H9 (cell line): ENCODE measurements around the gene RADIL. TPM values are rescaled to one million over a fixed set of nuclear protein-coding genes. Genes with fewer than 3 reads are reported as not detected.

Experiments used
- DNase-seq: peaks from one replicate; pipeline ENCODE4 v3.0.0-alpha.2; 2017
- H2AFZ ChIP-seq: one replicate; pipeline ENCODE4 v1.6.1; 2013; ENCODE audit warnings: mild to moderate bottlenecking, low read length, control low read depth, moderate library complexity
- H2AK5ac ChIP-seq: 2 replicates; pipeline ENCODE4 v1.6.1; 2013; ENCODE audit warnings: low read length, control low read depth, mixed read lengths; ENCODE audit not compliant: insufficient read length
- H2BK120ac ChIP-seq: one replicate; pipeline ENCODE4 v1.6.1; 2013; ENCODE audit warnings: low read depth, mild to moderate bottlenecking, low read length, control low read depth, inconsistent platforms; ENCODE audit not compliant: poor library complexity, severe bottlenecking
- H2BK12ac ChIP-seq: 2 replicates; pipeline ENCODE4 v1.6.1; 2013; ENCODE audit warnings: low read length, control low read depth, mixed read lengths, low read depth; ENCODE audit not compliant: insufficient read length
- H2BK15ac ChIP-seq: 2 replicates; pipeline ENCODE4 v1.6.1; 2013; ENCODE audit warnings: low read depth, low read length, control low read depth
- H2BK20ac ChIP-seq: one replicate; pipeline ENCODE4 v1.6.1; 2013; ENCODE audit warnings: low read depth, mild to moderate bottlenecking, low read length, control low read depth, inconsistent platforms; ENCODE audit not compliant: poor library complexity, severe bottlenecking
- H2BK5ac ChIP-seq: 2 replicates; pipeline ENCODE4 v1.6.1; 2013; ENCODE audit warnings: low read length, control low read depth, mixed read lengths; ENCODE audit not compliant: insufficient read length
- H3K14ac ChIP-seq: 2 replicates; pipeline ENCODE4 v1.6.1; 2013; ENCODE audit warnings: low read length, control low read depth; ENCODE audit not compliant: insufficient read depth
- H3K18ac ChIP-seq: 2 replicates; pipeline ENCODE4 v1.6.1; 2013; ENCODE audit warnings: low read depth, mild to moderate bottlenecking, mixed read lengths, low read length, control low read depth; ENCODE audit not compliant: insufficient read length
- H3K23ac ChIP-seq: 2 replicates; pipeline ENCODE4 v1.6.1; 2013; ENCODE audit warnings: low read length, control low read depth, mixed read lengths, low read depth; ENCODE audit not compliant: insufficient read length
- H3K23me2 ChIP-seq: 2 replicates; pipeline ENCODE4 v1.6.1; 2013; ENCODE audit warnings: low read depth, mild to moderate bottlenecking, mixed read lengths, low read length, control low read depth; ENCODE audit not compliant: insufficient read length, poor library complexity, severe bottlenecking
- H3K27ac ChIP-seq: 2 replicates; pipeline ENCODE4 v1.5.1; 2013; ENCODE audit warnings: low read length, control low read depth, mixed read lengths, low read depth; ENCODE audit not compliant: insufficient read length
- H3K27me3 ChIP-seq: 2 replicates; pipeline ENCODE4 v1.6.1; 2013; ENCODE audit warnings: low read length, control low read depth, inconsistent platforms; ENCODE audit not compliant: insufficient read depth
- H3K4ac ChIP-seq: 2 replicates; pipeline ENCODE4 v1.6.1; 2013; ENCODE audit warnings: low read depth, mild to moderate bottlenecking, control low read depth, inconsistent platforms, low read length, moderate library complexity
- H3K4me1 ChIP-seq: 2 replicates; pipeline ENCODE4 v1.6.1; 2013; ENCODE audit warnings: low read length, control low read depth, inconsistent platforms; ENCODE audit not compliant: insufficient read depth
- H3K4me2 ChIP-seq: 2 replicates; pipeline ENCODE4 v1.6.1; 2013; ENCODE audit warnings: low read length, control low read depth, mixed read lengths; ENCODE audit not compliant: insufficient read length, insufficient read depth
- H3K56ac ChIP-seq: 2 replicates; pipeline ENCODE4 v1.6.1; 2013; ENCODE audit warnings: low read depth, mild to moderate bottlenecking, mixed read lengths, low read length, control low read depth; ENCODE audit not compliant: insufficient read length
- H3K79me1 ChIP-seq: 2 replicates; pipeline ENCODE4 v1.6.1; 2013; ENCODE audit warnings: low read depth, mild to moderate bottlenecking, moderate library complexity, low read length, control low read depth, inconsistent platforms; ENCODE audit not compliant: insufficient read depth, poor library complexity, severe bottlenecking
- H3K79me2 ChIP-seq: 2 replicates; pipeline ENCODE4 v1.6.1; 2013; ENCODE audit warnings: low read length, control low read depth, inconsistent platforms; ENCODE audit not compliant: insufficient read depth
- H3K9ac ChIP-seq: 2 replicates; pipeline ENCODE4 v1.6.1; 2013; ENCODE audit warnings: low read length, control low read depth, mixed read lengths; ENCODE audit not compliant: insufficient read length; ENCODE audit errors: extremely low read depth
- H3K9me3 ChIP-seq: one replicate; pipeline ENCODE4 v1.6.1; 2013; ENCODE audit warnings: low read depth, low read length, inconsistent platforms; ENCODE audit not compliant: control insufficient read depth
- H3T11ph ChIP-seq: one replicate; pipeline ENCODE4 v1.6.1; 2013; ENCODE audit warnings: mild to moderate bottlenecking, low read length, control low read depth, inconsistent platforms
- H4K20me1 ChIP-seq: one replicate; pipeline ENCODE4 v1.6.1; 2013; ENCODE audit not compliant: control insufficient read depth, insufficient read length, insufficient read depth
- H4K5ac ChIP-seq: 2 replicates; pipeline ENCODE4 v1.6.1; 2013; ENCODE audit warnings: low read depth, mild to moderate bottlenecking, mixed read lengths, low read length, control low read depth; ENCODE audit not compliant: insufficient read length
- H4K8ac ChIP-seq: replicated peaks from 2 replicates; pipeline ENCODE4 v1.6.1; 2013; ENCODE audit warnings: low read length, control low read depth, mixed read lengths, low read depth; ENCODE audit not compliant: insufficient read length
- H4K91ac ChIP-seq: 2 replicates; pipeline ENCODE4 v1.6.1; 2013; ENCODE audit warnings: low read depth, mild to moderate bottlenecking, moderate library complexity, mixed read lengths, low read length, control low read depth; ENCODE audit not compliant: insufficient read length
- H3K27ac Mint-ChIP-seq, 3 experiments: 2 replicates in 2 of 3; 3 replicates in 1 of 3; pipeline ENCODE4 v1.8.0; 2020 to 2021; ENCODE audit warnings: mixed read lengths in 3 of 3, mild to moderate bottlenecking in 1 of 3, moderate library complexity in 1 of 3
- H3K27me3 Mint-ChIP-seq: 2 replicates; pipeline ENCODE4 v1.8.0; 2021; ENCODE audit warnings: low read depth, mild to moderate bottlenecking, moderate library complexity, mixed read lengths
- H3K36me3 Mint-ChIP-seq, 3 experiments: 2 replicates in 2 of 3; 3 replicates in 1 of 3; pipeline ENCODE4 v1.8.0; 2020 to 2021; ENCODE audit warnings: low read depth in 3 of 3, mixed read lengths in 3 of 3; ENCODE audit not compliant: insufficient read depth in 1 of 3
- H3K4me1 Mint-ChIP-seq, 2 experiments: 2 replicates each; pipeline ENCODE4 v1.8.0; 2020; ENCODE audit warnings: mixed read lengths in 2 of 2
- H3K4me3 Mint-ChIP-seq, 2 experiments: 2 replicates in 1 of 2; 3 replicates in 1 of 2; pipeline ENCODE4 v1.8.0; 2020 to 2021; ENCODE audit warnings: mild to moderate bottlenecking in 2 of 2, mixed read lengths in 2 of 2, moderate library complexity in 1 of 2
- H3K9me3 Mint-ChIP-seq, 2 experiments: 2 replicates in 1 of 2; 3 replicates in 1 of 2; pipeline ENCODE4 v1.8.0; 2020; ENCODE audit warnings: mild to moderate bottlenecking in 2 of 2, mixed read lengths in 2 of 2, moderate library complexity in 1 of 2
- WGBS: extraction: QIAGEN DNeasy Blood & Tissue Kit; methylation state at CpG from one replicate; pipeline ENCODE4 v1.1.7; 2013; ENCODE audit warnings: missing lambda C conversion rate, low lambda C conversion rate, mixed read lengths; ENCODE audit not compliant: insufficient read length; ENCODE audit errors: extremely low coverage; 5-methylcytosine and 5-hydroxymethylcytosine counted together
- total RNA-seq: library from RNA; stranded (reverse); gene quantifications from 2 replicates; pipeline ENCODE4 v1.2.1, GENCODE V29; 2021
- TF ChIP-seq, protein P1 (sequence below): fragments of 200-600 bp; sonication (generic); conservative IDR thresholded peaks from 3 replicates; pipeline ENCODE4 v1.8.0; 2021; ENCODE audit warnings: antibody characterized with exemption, mild to moderate bottlenecking

RADIL gene
- total RNA-seq, 1 experiment from 2014 or later, result 4.7 TPM

DNA sequence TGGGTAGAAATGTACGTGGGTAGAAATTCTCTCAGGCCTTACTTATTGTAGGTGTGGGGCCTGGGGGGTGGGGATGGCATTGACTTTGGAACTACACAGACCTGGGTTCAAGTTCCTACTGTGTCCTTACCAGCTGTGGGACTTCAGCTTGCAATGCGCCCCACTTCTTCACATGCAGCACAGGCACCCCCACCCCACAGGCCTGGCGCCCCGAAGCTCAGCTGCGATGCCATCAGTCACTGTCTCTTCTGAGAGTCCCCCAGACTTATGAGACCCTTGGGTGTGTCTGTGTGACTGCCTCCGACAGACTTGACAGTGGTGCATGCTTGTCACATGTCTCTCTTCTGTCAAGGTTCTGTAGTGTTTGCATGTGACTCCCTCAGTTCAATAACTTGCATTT lies 111.2 kb downstream of the RADIL start:
- Histone ChIP-seq H2BK20ac (no peak overlapping the region), H3K56ac (no peak overlapping the region), H3K79me2 (no peaks in the 10 kb centered on the region; the same call in 1 of the 2 replicates), H4K91ac (no peak overlapping the region), H3K14ac (no peak overlapping the region), H3K9me3 (no peaks in the 10 kb centered on the region), H3K4me2 (no peak overlapping the region), H2BK5ac (no peak overlapping the region), H4K8ac (no peak overlapping the region), H2BK15ac (no peak overlapping the region), H2BK12ac (no peak overlapping the region), H3K79me1 (no peaks in the 10 kb centered on the region), H2AFZ (no peak overlapping the region), H4K5ac (no peak overlapping the region), H3K9ac (no peak overlapping the region), H3K23me2 (peaks cover 15% of the 10 kb centered on the region), H3K4ac (no peak overlapping the region), H3K4me1 (no peaks in the 10 kb centered on the region), H3K18ac (no peak overlapping the region), H2AK5ac (no peak overlapping the region), H2BK120ac (no peak overlapping the region), H3T11ph (no peak overlapping the region), H4K20me1 (no peaks in the 10 kb centered on the region), H3K23ac (no peak overlapping the region), H3K27ac (no peak overlapping the region), H3K27me3 (no peaks in the 10 kb centered on the region)
- H3K4me3 Mint-ChIP-seq, result no peak overlapping the region
- DNase-seq, result no peak
- H3K36me3 Mint-ChIP-seq, result peaks cover 0 to 10% (median 0%) of the 10 kb centered on the region in 3 experiments; a peak in 2 of 7 replicates
- peaks cover 12 to 15% of the 10 kb centered on the region in 2 experiments for H3K4me1 Mint-ChIP-seq
- no CpG with 5 or more reads among the region's 6 CpGs for WGBS
- H3K27me3 Mint-ChIP-seq, result peaks cover 3% of the 10 kb centered on the region; the same call in 1 of the 2 replicates
- TF ChIP-seq, protein P1, sequence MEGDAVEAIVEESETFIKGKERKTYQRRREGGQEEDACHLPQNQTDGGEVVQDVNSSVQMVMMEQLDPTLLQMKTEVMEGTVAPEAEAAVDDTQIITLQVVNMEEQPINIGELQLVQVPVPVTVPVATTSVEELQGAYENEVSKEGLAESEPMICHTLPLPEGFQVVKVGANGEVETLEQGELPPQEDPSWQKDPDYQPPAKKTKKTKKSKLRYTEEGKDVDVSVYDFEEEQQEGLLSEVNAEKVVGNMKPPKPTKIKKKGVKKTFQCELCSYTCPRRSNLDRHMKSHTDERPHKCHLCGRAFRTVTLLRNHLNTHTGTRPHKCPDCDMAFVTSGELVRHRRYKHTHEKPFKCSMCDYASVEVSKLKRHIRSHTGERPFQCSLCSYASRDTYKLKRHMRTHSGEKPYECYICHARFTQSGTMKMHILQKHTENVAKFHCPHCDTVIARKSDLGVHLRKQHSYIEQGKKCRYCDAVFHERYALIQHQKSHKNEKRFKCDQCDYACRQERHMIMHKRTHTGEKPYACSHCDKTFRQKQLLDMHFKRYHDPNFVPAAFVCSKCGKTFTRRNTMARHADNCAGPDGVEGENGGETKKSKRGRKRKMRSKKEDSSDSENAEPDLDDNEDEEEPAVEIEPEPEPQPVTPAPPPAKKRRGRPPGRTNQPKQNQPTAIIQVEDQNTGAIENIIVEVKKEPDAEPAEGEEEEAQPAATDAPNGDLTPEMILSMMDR, result no peak
- H3K9me3 Mint-ChIP-seq, result no peaks in the 10 kb centered on the region
- no peak overlapping the region for H3K27ac Mint-ChIP-seq
